Sigmoid colon (tissue), 7 donors: Measurements from ENCODE around the gene CNN2. TPM values are rescaled to one million over a fixed set of nuclear protein-coding genes. Genes with fewer than 3 reads are reported as not detected.

ENCODE experiments used
- DNase-seq: peaks from one replicate; pipeline ENCODE4 v3.0.0-alpha.2; 2019
- H3K27ac ChIP-seq, 4 donors: fragments of 200-600 bp; sonication (generic); one replicate each; pipeline ENCODE4 v1.5.1; 2016 to 2019; ENCODE audit warnings: mild to moderate bottlenecking in 1 of 4
- H3K27me3 ChIP-seq, 3 donors: fragments of 200-600 bp; sonication (generic); one replicate each; pipeline ENCODE4 v1.5.1; 2019; ENCODE audit warnings: mild to moderate bottlenecking in 1 of 3
- H3K36me3 ChIP-seq, 4 donors: fragments of 200-600 bp; sonication (generic); one replicate each; pipeline ENCODE4 v1.5.1; 2016 to 2019
- H3K4me1 ChIP-seq, 4 donors: fragments of 200-600 bp; sonication (generic); one replicate each; pipeline ENCODE4 v1.5.1; 2017 to 2019
- H3K4me3 ChIP-seq, 4 donors: fragments of 200-600 bp; sonication (generic); one replicate each; pipeline ENCODE4 v1.5.1; 2017 to 2019; ENCODE audit warnings: mild to moderate bottlenecking in 2 of 4, moderate library complexity in 1 of 4
- H3K9me3 ChIP-seq, 4 donors: fragments of 200-600 bp in 3 of 4; sonication (generic) in 3 of 4; one replicate each; pipeline versions ENCODE4 v1.5.1 to v1.6.1; 2013 to 2019
- EP300 ChIP-seq, 4 donors: sonication (generic); formaldehyde crosslinking; IDR thresholded peaks; one replicate each; pipeline ENCODE4 v1.6.1; 2017; ENCODE audit warnings: antibody characterized with exemption in 4 of 4
- POLR2A ChIP-seq, 2 donors: fragments of 450-650 bp; IDR thresholded peaks; one replicate each; pipeline ENCODE4 v1.6.1; 2016; ENCODE audit warnings: antibody characterized with exemption in 2 of 2, mild to moderate bottlenecking in 2 of 2, moderate library complexity in 2 of 2
- POLR2AphosphoS5 ChIP-seq, 4 donors: sonication (generic); formaldehyde crosslinking; IDR thresholded peaks; one replicate each; pipeline ENCODE4 v1.6.1; 2017; ENCODE audit warnings: antibody characterized with exemption in 4 of 4
- WGBS, 2 donors: extraction: QIAGEN DNeasy Blood & Tissue Kit; methylation state at CpG; one replicate each; pipeline ENCODE4 v1.1.7; 2013; 5-methylcytosine and 5-hydroxymethylcytosine counted together
- intact Hi-C: fragments of 100-400 bp; cut with DNase I; formaldehyde crosslinking; loops from one replicate; pipeline ENCODE4 v1.15.1; 2023
- polyA plus RNA-seq, 3 donors: library from polyadenylated mRNA; stranded (reverse); fragments of 200-250 nt; gene quantifications; one replicate each; pipeline ENCODE4 v1.2.3, GENCODE V29; 2013
- total RNA-seq, 4 donors: library from RNA; depleted of rRNA; stranded (reverse); fragments of >200 nt; gene quantifications; one replicate each; pipeline ENCODE4 v1.1.0, GENCODE V29; 2016
- TF ChIP-seq, protein P1 (sequence below), 4 experiments: fragments of 450-650 bp in 3 of 4; fragments of 200-600 bp in 1 of 4; IDR thresholded peaks; one replicate each; pipeline ENCODE4 v1.5.1; 2016 to 2019; ENCODE audit warnings: antibody characterized with exemption in 4 of 4, mild to moderate bottlenecking in 3 of 4, moderate library complexity in 2 of 4
- donor health status: healthy with polysubstance abuse.
- donor health status: Bipolar disorder and iron deficiency.
- donor health status: healthy.

CNN2 gene
- total and polyA plus RNA-seq, 7 donors = 25.5 to 115 (median 48.0) TPM

DNA sequence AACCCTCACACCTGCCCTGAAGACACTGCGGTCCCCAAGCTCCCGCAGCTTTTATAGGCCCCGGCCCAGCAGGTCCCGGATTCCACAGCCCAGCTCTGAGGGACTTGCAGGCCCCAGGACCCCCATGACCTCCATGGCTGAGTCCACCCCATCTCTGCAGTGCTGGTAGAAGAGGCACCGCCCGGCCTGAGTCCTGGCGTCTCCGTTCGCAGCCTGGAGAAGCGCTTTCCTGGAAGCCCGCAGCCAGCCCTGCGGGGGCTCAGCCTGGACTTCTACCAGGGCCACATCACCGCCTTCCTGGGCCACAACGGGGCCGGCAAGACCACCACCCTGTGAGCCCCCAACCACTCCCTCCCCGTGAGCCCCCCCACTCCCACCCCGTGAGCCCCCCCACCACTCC is 22.7 kb downstream of the CNN2 start:
- H3K36me3 ChIP-seq = no peaks in the 10 kb centered on the region
- no peaks in the 10 kb centered on the region for H3K4me1 ChIP-seq
- WGBS, 2 donors = 92 to 93% methylated on average over 17 of the region's 17 CpGs
- no peak for DNase-seq
- no peak overlapping the region for H3K4me3 ChIP-seq
- H3K27ac ChIP-seq = no peak overlapping the region
- intact Hi-C loops = no loop called here
- H3K27me3 ChIP-seq = no peaks in the 10 kb centered on the region
- no peaks in the 10 kb centered on the region for H3K9me3 ChIP-seq
- TF ChIP-seq POLR2AphosphoS5 (IDR thresholded peaks at IDR 0.05) = no peak
- TF ChIP-seq, protein P1, sequence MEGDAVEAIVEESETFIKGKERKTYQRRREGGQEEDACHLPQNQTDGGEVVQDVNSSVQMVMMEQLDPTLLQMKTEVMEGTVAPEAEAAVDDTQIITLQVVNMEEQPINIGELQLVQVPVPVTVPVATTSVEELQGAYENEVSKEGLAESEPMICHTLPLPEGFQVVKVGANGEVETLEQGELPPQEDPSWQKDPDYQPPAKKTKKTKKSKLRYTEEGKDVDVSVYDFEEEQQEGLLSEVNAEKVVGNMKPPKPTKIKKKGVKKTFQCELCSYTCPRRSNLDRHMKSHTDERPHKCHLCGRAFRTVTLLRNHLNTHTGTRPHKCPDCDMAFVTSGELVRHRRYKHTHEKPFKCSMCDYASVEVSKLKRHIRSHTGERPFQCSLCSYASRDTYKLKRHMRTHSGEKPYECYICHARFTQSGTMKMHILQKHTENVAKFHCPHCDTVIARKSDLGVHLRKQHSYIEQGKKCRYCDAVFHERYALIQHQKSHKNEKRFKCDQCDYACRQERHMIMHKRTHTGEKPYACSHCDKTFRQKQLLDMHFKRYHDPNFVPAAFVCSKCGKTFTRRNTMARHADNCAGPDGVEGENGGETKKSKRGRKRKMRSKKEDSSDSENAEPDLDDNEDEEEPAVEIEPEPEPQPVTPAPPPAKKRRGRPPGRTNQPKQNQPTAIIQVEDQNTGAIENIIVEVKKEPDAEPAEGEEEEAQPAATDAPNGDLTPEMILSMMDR (IDR thresholded peaks at IDR 0.05) = no peak
- TF ChIP-seq POLR2A (IDR thresholded peaks at IDR 0.05) = no peak
- TF ChIP-seq EP300 (IDR thresholded peaks at IDR 0.05) = no peak

DNA sequence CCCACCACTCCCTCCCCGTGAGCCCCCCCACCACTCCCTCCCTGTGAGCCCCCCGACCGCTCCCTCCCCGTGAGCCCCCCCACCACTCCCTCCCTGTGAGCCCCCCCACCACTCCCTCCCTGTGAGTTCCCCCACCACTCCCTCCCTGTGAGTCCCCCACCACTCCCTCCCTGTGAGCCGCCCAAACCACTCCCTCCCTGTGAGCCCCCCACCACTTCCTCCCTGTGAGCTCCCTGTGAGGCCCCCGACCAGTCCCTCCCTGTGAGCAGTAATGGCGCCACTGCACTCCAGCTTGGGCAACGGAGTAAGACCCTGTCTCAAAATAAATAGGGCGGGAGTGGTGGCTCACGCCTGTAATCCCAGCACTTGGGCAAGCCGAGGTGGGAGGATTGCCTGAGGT is 23.4 kb downstream of the CNN2 start:
- H3K36me3 ChIP-seq = no peaks in the 10 kb centered on the region
- H3K27me3 ChIP-seq = no peaks in the 10 kb centered on the region
- no peak overlapping the region for H3K4me3 ChIP-seq
- intact Hi-C loops = no loop called here
- TF ChIP-seq, protein P1 (IDR thresholded peaks at IDR 0.05) = no peak
- TF ChIP-seq EP300 (IDR thresholded peaks at IDR 0.05) (no peak), POLR2AphosphoS5 (IDR thresholded peaks at IDR 0.05) (no peak), POLR2A (IDR thresholded peaks at IDR 0.05) (no peak)
- no peak overlapping the region for H3K27ac ChIP-seq
- WGBS, 2 donors = 50 to 59% methylated on average over 11 of the region's 11 CpGs
- no peaks in the 10 kb centered on the region for H3K4me1 ChIP-seq
- H3K9me3 ChIP-seq = no peaks in the 10 kb centered on the region
- no peak for DNase-seq

DNA sequence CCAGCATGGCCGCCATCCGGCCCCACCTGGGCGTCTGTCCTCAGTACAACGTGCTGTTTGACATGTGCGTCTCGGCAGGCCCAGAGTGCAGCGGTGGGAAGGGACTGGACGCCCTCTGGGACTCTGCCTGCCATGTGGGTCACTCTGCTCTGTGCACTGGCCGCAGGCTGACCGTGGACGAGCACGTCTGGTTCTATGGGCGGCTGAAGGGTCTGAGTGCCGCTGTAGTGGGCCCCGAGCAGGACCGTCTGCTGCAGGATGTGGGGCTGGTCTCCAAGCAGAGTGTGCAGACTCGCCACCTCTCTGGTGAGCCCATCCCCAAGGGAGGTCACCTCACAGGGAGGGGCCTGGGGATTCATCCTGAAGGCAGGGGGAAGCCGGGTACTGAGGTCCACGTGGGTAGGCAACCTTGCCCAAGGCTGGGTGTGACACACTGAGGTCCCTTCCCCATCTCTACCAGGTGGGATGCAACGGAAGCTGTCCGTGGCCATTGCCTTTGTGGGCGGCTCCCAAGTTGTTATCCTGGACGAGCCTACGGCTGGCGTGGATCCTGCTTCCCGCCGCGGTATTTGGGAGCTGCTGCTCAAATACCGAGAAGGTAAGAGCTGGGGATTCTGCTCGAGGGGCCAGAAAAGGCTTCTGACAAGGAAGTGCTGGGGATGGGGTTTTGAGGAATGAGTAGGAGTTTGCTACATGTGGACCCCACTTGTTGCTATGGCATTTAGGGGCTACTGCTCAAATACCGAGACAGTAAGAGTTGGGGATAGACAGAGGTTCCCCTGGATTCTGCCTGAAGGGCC is 24.8 kb downstream of the CNN2 start:
- Histone ChIP-seq H3K4me3 (no peak overlapping the region), H3K9me3 (peaks cover 0 to 4% (median 0%) of the 10 kb centered on the region in 4 donors), H3K36me3 (no peaks in the 10 kb centered on the region), H3K4me1 (no peaks in the 10 kb centered on the region), H3K27me3 (no peaks in the 10 kb centered on the region), H3K27ac (no peak overlapping the region)
- intact Hi-C loops = no loop called here
- no peak for DNase-seq
- no peak for TF ChIP-seq POLR2A (IDR thresholded peaks at IDR 0.05)
- TF ChIP-seq, protein P1 (IDR thresholded peaks at IDR 0.05) = no peak
- 89% methylated on average over 31 of the region's 31 CpGs for WGBS, 2 donors

DNA sequence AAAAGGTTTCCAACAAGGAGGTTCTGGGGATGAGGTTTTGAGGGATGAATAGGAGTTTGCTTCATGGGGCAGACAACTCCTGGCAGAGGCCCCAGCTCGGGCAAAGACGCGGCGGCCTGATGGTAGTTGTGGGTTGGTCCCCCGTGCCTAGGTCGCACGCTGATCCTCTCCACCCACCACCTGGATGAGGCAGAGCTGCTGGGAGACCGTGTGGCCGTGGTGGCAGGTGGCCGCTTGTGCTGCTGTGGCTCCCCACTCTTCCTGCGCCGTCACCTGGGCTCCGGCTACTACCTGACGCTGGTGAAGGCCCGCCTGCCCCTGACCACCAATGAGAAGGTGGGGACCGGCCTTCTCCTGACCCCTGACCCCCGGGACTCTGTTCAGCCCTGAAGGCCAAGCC is 25.4 kb downstream of the CNN2 start:
- no peaks in the 10 kb centered on the region for H3K4me1 ChIP-seq
- no peaks in the 10 kb centered on the region for H3K27me3 ChIP-seq
- no peak overlapping the region for H3K27ac ChIP-seq
- H3K4me3 ChIP-seq = no peak overlapping the region
- H3K9me3 ChIP-seq = peaks cover 0 to 10% (median under 1%) of the 10 kb centered on the region in 4 donors
- 85 to 93% methylated on average over 17 of the region's 17 CpGs for WGBS, 2 donors
- TF ChIP-seq POLR2A (IDR thresholded peaks at IDR 0.05) (no peak), EP300 (IDR thresholded peaks at IDR 0.05) (no peak)
- no peaks in the 10 kb centered on the region for H3K36me3 ChIP-seq
- intact Hi-C loops = no loop called here
- no peak for DNase-seq

DNA sequence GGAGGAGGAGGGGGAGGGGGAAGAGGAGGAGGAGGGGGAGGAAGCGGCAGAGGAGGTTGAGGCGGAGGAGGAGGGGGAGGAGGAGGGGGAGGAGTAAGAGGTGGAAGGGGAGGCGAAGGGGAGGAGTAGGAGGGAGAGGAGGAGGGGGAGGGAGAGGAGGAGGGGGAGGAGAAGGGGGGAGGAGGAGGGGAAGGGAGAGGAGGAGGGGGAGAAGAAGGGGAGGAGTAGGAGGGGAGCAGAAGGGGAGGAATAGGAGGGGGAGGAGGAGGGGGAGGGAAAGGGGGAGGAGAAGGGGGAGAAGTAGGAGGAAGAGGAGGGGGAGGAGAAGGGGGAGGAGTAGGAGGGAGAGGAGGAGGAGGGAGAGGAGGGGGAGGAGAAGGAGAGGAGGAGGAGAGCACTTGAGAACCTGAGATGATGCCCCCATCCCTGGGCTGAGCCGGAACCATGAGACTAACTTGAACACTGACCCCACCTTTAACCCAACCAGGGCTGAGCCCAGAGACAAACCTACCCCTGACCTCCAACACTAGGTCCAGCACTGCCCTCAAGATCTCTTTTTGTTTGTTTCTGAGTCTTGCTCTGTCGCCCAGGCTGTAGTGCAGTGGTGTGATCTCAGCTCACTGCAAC is 26.1 kb downstream of the CNN2 start:
- intact Hi-C loops = no loop called here
- H3K4me1 ChIP-seq = no peaks in the 10 kb centered on the region
- H3K27me3 ChIP-seq = no peaks in the 10 kb centered on the region
- no peak overlapping the region for H3K27ac ChIP-seq
- H3K36me3 ChIP-seq = no peaks in the 10 kb centered on the region
- peaks cover 0 to 16% (median 8%) of the 10 kb centered on the region in 4 donors for H3K9me3 ChIP-seq
- no peak overlapping the region for H3K4me3 ChIP-seq
- TF ChIP-seq EP300 (IDR thresholded peaks at IDR 0.05) (no peak), POLR2AphosphoS5 (IDR thresholded peaks at IDR 0.05) (no peak), POLR2A (IDR thresholded peaks at IDR 0.05) (no peak)
- TF ChIP-seq, protein P1 (IDR thresholded peaks at IDR 0.05) = no peak
- 72 to 75% methylated on average over 5 of the region's 5 CpGs for WGBS, 2 donors
- no peak for DNase-seq
